GM23248 (cell line): ENCODE results near the gene DOCK6.

Experiments
- EZH2 ChIP-seq: fragments of 200-600 bp; sonication (generic); IDR thresholded peaks from 2 replicates; pipeline ENCODE4 v1.6.1; 2018; ENCODE audit warnings: antibody characterized with exemption, mild to moderate bottlenecking; ENCODE audit not compliant: insufficient read depth, poor library complexity, severe bottlenecking
- EZH2phosphoT487 ChIP-seq: fragments of 200-600 bp; sonication (generic); IDR thresholded peaks from 2 replicates; pipeline ENCODE4 v1.6.1; 2018; ENCODE audit warnings: antibody characterized with exemption, moderate library complexity, mild to moderate bottlenecking, low read depth; ENCODE audit not compliant: insufficient read depth

DNA sequence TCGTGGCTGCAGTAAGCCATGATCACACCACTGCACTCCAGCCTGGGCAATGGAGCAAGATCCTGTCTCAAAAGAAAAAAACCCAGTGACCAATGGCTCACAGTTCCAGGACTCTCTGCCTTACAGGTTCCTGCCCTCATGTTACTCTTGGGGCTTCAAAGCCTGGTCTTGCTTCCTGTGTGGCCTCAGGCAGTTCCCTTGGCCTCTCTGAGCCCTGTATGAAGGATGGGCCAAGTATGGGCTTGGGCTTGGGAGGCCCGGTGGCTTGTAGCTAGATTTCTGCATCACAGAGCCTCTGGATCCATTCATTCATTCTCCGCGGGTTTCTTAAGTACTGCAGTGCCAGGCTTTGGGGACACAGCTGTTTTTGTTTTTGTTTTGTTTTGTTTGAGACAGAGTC, 32.9 kb upstream of the DOCK6 start:
- TF ChIP-seq EZH2, result no peak
- no peak for TF ChIP-seq EZH2phosphoT487
